Neural progenitor cell (in vitro differentiated cells): ENCODE data around the gene TYROBP.
"Not testable (repeated sequence)": the region's sequence is repeated elsewhere in the genome, so short reads cannot be mapped to it uniquely, and the experiment has no call there.

Experiments
- EZH2 ChIP-seq: fragments of 200-600 bp; sonication (generic); IDR thresholded peaks from 2 replicates; pipeline ENCODE4 v1.6.1; 2017; ENCODE audit warnings: antibody characterized with exemption, mild to moderate bottlenecking, moderate library complexity
- TF ChIP-seq, protein P1 (sequence below): fragments of 200-600 bp; sonication (generic); IDR thresholded peaks from 2 replicates; pipeline ENCODE4 v1.5.1; 2017; ENCODE audit warnings: antibody characterized with exemption, mild to moderate bottlenecking

DNA sequence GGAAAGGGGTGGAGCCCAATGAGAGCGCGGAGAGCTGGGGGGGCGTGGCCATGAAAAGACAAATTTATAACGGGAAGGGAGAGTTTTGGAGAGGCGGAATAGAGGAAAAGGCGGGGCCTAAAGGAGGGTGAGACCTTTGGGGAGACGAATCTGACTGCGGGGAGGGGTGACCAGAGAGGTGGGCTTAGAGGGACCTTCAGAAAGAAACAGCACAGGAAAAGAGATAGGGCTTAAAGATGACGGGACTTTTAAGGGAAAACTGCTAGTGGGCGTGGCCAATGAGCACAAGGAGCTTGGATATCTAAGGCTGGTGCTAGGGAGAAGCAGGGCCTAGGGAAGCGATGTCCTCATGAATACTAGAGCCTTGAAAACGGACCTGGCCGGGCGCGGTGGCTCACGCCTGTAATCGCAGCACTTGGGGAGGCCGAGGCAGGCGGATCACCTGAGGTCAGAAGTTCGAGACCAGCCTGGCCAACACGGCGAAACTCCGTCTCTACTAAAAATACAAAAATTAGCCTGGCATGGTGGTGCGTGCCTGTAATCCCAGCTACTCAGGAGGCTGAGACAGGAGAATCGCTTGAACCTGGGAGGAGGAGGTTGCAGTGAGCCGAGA is 37.9 kb downstream of the TYROBP start:
- TF ChIP-seq, protein P1, sequence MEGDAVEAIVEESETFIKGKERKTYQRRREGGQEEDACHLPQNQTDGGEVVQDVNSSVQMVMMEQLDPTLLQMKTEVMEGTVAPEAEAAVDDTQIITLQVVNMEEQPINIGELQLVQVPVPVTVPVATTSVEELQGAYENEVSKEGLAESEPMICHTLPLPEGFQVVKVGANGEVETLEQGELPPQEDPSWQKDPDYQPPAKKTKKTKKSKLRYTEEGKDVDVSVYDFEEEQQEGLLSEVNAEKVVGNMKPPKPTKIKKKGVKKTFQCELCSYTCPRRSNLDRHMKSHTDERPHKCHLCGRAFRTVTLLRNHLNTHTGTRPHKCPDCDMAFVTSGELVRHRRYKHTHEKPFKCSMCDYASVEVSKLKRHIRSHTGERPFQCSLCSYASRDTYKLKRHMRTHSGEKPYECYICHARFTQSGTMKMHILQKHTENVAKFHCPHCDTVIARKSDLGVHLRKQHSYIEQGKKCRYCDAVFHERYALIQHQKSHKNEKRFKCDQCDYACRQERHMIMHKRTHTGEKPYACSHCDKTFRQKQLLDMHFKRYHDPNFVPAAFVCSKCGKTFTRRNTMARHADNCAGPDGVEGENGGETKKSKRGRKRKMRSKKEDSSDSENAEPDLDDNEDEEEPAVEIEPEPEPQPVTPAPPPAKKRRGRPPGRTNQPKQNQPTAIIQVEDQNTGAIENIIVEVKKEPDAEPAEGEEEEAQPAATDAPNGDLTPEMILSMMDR = not testable (repeated sequence)
- not testable (repeated sequence) for TF ChIP-seq EZH2
